Upper lobe of right lung (tissue), 1 donor: ENCODE measurements around the gene WDR7. TPM values are rescaled to one million over a fixed set of nuclear protein-coding genes. Genes with fewer than 3 reads are reported as not detected.

Experiments
- ATAC-seq: fragments of 200-7000 bp; cut with Tn5 transposase; one replicate; pipeline ENCODE4 v1.9.1; 2020; ENCODE audit warnings: mild to moderate bottlenecking, moderate library complexity
- DNase-seq: peaks from one replicate; pipeline ENCODE4 v3.0.0-alpha.2; 2020
- H3K27ac ChIP-seq: fragments of 200-600 bp; one replicate; pipeline ENCODE4 v1.8.0; 2022
- H3K27me3 ChIP-seq: fragments of 200-600 bp; one replicate; pipeline ENCODE4 v1.8.0; 2022; ENCODE audit warnings: mild to moderate bottlenecking
- H3K36me3 ChIP-seq: fragments of 200-600 bp; one replicate; pipeline ENCODE4 v1.8.0; 2022
- H3K4me1 ChIP-seq: fragments of 200-600 bp; one replicate; pipeline ENCODE4 v1.8.0; 2022
- H3K4me3 ChIP-seq: fragments of 200-600 bp; one replicate; pipeline ENCODE4 v1.8.0; 2022; ENCODE audit warnings: mild to moderate bottlenecking
- H3K9me3 ChIP-seq: fragments of 200-600 bp; one replicate; pipeline ENCODE4 v1.8.0; 2022
- CTCF ChIP-seq: fragments of 200-600 bp; IDR thresholded peaks from one replicate; pipeline ENCODE4 v1.8.0; 2022; ENCODE audit warnings: antibody characterized with exemption
- intact Hi-C: fragments of 100-400 bp; cut with DNase I; formaldehyde crosslinking; loops from one replicate; pipeline ENCODE4 v1.11.0; 2022
- total RNA-seq: library from RNA; stranded (reverse); fragmentation: NEBNext Ultra II Directional; extraction: Animal tissue kit (Norgen Biotek cat#: 25700); gene quantifications from one replicate; pipeline ENCODE4 v1.2.1, GENCODE V29; 2021
- donor health status: DM: no; HTN: yes; CAD: no; lungs with severe emphysema.

Gene WDR7
- total RNA-seq, 1 donor from 2014 or later, result 30.7 TPM

- ATAC-seq (no peak), DNase-seq (no peak)
- Histone ChIP-seq H3K9me3 (no peaks in the 10 kb centered on the region), H3K36me3 (no peaks in the 10 kb centered on the region), H3K4me1 (no peaks in the 10 kb centered on the region), H3K27ac (no peak overlapping the region), H3K27me3 (no peaks in the 10 kb centered on the region), H3K4me3 (no peak overlapping the region)
- intact Hi-C loops, result no loop called here
- TF ChIP-seq CTCF, result no peak
These were observed 331.6 kb downstream of the WDR7 start for GRCh38 chr18:56982766-56983165.

GRCh38 chr18:56983275-56983992 lies 332.3 kb downstream of the WDR7 start:
- intact Hi-C loops, result no loop called here

GRCh38 chr18:56984731-56985130 lies 333.6 kb downstream of the WDR7 start:
- ATAC-seq (no peak), DNase-seq (no peak)
- H3K4me1 ChIP-seq, result no peaks in the 10 kb centered on the region
- intact Hi-C loops, result no loop called here
- no peak for TF ChIP-seq CTCF
- no peak overlapping the region for H3K27ac ChIP-seq
- H3K4me3 ChIP-seq, result no peak overlapping the region
- H3K27me3 ChIP-seq, result no peaks in the 10 kb centered on the region
- no peaks in the 10 kb centered on the region for H3K9me3 ChIP-seq
- H3K36me3 ChIP-seq, result no peaks in the 10 kb centered on the region

More at GRCh38 chr18:56983275-56983992, 332.3 kb downstream of the WDR7 start:
- Histone ChIP-seq H3K4me3 (no peak overlapping the region), H3K9me3 (no peaks in the 10 kb centered on the region), H3K36me3 (no peaks in the 10 kb centered on the region), H3K4me1 (no peaks in the 10 kb centered on the region), H3K27ac (no peak overlapping the region), H3K27me3 (no peaks in the 10 kb centered on the region)
- TF ChIP-seq CTCF, result no peak
- no peak for ATAC-seq
- no peak for DNase-seq

- no peak for TF ChIP-seq CTCF
- no peak for ATAC-seq
- Histone ChIP-seq H3K27ac (no peak overlapping the region), H3K27me3 (no peaks in the 10 kb centered on the region), H3K4me1 (no peaks in the 10 kb centered on the region), H3K4me3 (no peak overlapping the region), H3K36me3 (no peaks in the 10 kb centered on the region), H3K9me3 (no peaks in the 10 kb centered on the region)
- intact Hi-C loops, result no loop called here
- DNase-seq, result no peak
These were observed 335.7 kb downstream of the WDR7 start for GRCh38 chr18:56986829-56987228.

- H3K9me3 ChIP-seq, result no peaks in the 10 kb centered on the region
- H3K36me3 ChIP-seq, result no peaks in the 10 kb centered on the region
- no peak overlapping the region for H3K4me3 ChIP-seq
- no peaks in the 10 kb centered on the region for H3K27me3 ChIP-seq
- no peaks in the 10 kb centered on the region for H3K4me1 ChIP-seq
- no peak for TF ChIP-seq CTCF
- DNase-seq (no peak), ATAC-seq (no peak)
- no peak overlapping the region for H3K27ac ChIP-seq
- intact Hi-C loops, result no loop called here
These were observed 336.1 kb downstream of the WDR7 start for GRCh38 chr18:56987236-56987635.

GRCh38 chr18:56988022-56988421 lies 336.9 kb downstream of the WDR7 start:
- no peak for ATAC-seq
- H3K27me3 ChIP-seq, result no peaks in the 10 kb centered on the region
- H3K4me3 ChIP-seq, result no peak overlapping the region
- H3K4me1 ChIP-seq, result no peaks in the 10 kb centered on the region
- DNase-seq, result no peak
- intact Hi-C loops, result no loop called here
- no peaks in the 10 kb centered on the region for H3K9me3 ChIP-seq
- H3K27ac ChIP-seq, result no peak overlapping the region
- no peaks in the 10 kb centered on the region for H3K36me3 ChIP-seq
- no peak for TF ChIP-seq CTCF
